HUES48 (cell line): ENCODE results near the gene ZFHX3.

Experiments
- H3K27ac ChIP-seq: one replicate; pipeline ENCODE4 v1.7.0; 2013; ENCODE audit warnings: low read depth, low read length, inconsistent platforms
- H3K27me3 ChIP-seq: 2 replicates; pipeline ENCODE4 v1.6.1; 2013; ENCODE audit warnings: mild to moderate bottlenecking, low read length; ENCODE audit not compliant: control insufficient read depth, insufficient read depth
- H3K36me3 ChIP-seq: 2 replicates; pipeline ENCODE4 v1.6.1; 2013; ENCODE audit warnings: low read length; ENCODE audit not compliant: control insufficient read depth, insufficient read depth
- H3K4me1 ChIP-seq: 2 replicates; pipeline ENCODE4 v1.6.1; 2013; ENCODE audit warnings: mild to moderate bottlenecking, low read length; ENCODE audit not compliant: control insufficient read depth, insufficient read depth
- H3K4me3 ChIP-seq: 2 replicates; pipeline ENCODE4 v1.5.1; 2013; ENCODE audit warnings: mild to moderate bottlenecking, low read depth, low read length
- H3K9ac ChIP-seq: 2 replicates; pipeline ENCODE4 v1.6.1; 2013; ENCODE audit warnings: mild to moderate bottlenecking, low read depth, low read length, moderate library complexity
- H3K9me3 ChIP-seq: 2 replicates; pipeline ENCODE4 v1.6.1; 2013; ENCODE audit warnings: low read length; ENCODE audit not compliant: control insufficient read depth, insufficient read depth

The ZFHX3 gene

GRCh38 chr16:72753881-72754280 is 294.0 kb downstream of the ZFHX3 start:
- H3K4me3 ChIP-seq, result no peak overlapping the region
- no peak overlapping the region for H3K27ac ChIP-seq
- H3K27me3 ChIP-seq, result no peaks in the 10 kb centered on the region
- H3K9ac ChIP-seq, result no peak overlapping the region
- H3K9me3 ChIP-seq, result peaks cover 10% of the 10 kb centered on the region
- no peaks in the 10 kb centered on the region for H3K36me3 ChIP-seq
- no peaks in the 10 kb centered on the region for H3K4me1 ChIP-seq

DNA sequence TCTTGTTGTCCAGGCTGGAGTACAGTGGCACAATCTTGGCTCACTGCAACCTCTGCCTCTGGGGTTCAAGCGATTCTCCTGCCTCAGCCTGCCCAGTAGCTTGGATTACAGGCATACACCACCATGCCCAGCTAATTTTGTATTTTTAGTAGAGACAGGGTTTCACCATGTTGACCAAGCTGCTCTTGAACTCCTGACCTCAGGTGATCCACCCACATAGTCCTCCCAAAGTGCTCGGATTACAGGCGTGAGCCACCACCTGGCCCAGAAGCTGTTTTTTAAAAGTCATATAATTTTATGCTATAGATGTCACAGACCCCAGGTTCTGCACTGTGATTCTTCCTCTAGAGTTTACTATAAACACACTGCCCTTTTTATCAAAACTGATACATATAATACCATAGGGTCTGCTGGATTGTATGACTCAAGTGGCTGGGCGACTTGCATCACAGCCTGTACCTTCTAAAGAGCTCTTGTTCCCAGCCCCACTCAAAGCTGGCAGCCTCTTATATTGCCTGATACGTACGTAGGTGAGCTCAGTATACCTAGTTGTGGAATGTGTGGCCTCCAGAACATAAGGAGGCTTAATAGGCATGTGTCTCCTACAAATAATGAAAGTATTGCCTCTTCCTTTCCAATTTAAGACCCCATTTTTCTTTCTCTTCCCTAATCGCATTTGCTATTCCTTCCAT is 295.8 kb downstream of the ZFHX3 start:
- Histone ChIP-seq H3K4me3 (no peak overlapping the region), H3K9me3 (peaks cover 4% of the 10 kb centered on the region; the same call in 1 of the 2 replicates), H3K27ac (no peak overlapping the region), H3K9ac (no peak overlapping the region), H3K36me3 (no peaks in the 10 kb centered on the region), H3K4me1 (no peaks in the 10 kb centered on the region), H3K27me3 (no peaks in the 10 kb centered on the region)

DNA sequence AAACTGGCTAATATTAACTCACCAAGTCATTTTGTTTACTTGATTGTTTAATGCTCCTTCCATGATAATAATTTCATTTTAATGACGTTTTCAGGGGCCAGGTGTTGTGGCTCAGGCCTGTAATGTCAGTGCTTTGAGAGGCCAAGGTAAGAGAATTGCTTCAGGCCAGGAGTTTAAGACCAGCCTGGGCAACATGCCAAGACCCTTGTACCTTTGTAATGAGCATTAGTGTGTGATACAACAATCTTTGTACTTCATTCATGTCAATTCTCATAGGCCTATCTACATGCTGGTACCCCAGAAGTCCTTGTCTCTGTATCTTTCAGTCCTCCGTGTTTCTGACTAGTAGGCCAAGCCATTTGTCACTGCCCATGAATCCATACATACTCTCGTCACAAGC is 296.9 kb downstream of the ZFHX3 start:
- H3K9me3 ChIP-seq, result no peaks in the 10 kb centered on the region
- no peaks in the 10 kb centered on the region for H3K27me3 ChIP-seq
- no peak overlapping the region for H3K4me3 ChIP-seq
- H3K36me3 ChIP-seq, result no peaks in the 10 kb centered on the region
- H3K9ac ChIP-seq, result no peak overlapping the region
- H3K4me1 ChIP-seq, result no peaks in the 10 kb centered on the region
- H3K27ac ChIP-seq, result no peak overlapping the region

DNA sequence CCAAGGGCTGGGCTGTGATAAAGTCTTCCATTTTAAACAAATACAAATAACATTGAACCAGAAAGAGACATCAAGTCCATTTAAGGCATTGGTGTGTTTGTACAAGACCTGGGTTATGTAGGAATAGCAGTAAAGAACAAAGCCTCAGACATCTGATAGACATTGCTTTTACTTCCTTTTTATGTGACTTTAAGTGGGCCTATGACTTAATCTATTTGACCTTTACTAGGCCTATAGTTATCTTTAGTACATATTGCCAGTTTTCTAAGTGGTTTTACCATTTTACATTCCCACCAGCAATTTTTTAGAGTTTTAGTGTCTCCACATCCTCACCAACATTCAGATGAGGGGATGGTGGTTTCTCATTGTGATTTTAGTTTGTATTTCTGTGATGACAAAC is 298.8 kb downstream of the ZFHX3 start:
- Histone ChIP-seq H3K27me3 (no peaks in the 10 kb centered on the region), H3K36me3 (no peaks in the 10 kb centered on the region), H3K4me1 (no peaks in the 10 kb centered on the region), H3K27ac (no peak overlapping the region), H3K4me3 (no peak overlapping the region), H3K9me3 (no peaks in the 10 kb centered on the region), H3K9ac (no peak overlapping the region)

DNA sequence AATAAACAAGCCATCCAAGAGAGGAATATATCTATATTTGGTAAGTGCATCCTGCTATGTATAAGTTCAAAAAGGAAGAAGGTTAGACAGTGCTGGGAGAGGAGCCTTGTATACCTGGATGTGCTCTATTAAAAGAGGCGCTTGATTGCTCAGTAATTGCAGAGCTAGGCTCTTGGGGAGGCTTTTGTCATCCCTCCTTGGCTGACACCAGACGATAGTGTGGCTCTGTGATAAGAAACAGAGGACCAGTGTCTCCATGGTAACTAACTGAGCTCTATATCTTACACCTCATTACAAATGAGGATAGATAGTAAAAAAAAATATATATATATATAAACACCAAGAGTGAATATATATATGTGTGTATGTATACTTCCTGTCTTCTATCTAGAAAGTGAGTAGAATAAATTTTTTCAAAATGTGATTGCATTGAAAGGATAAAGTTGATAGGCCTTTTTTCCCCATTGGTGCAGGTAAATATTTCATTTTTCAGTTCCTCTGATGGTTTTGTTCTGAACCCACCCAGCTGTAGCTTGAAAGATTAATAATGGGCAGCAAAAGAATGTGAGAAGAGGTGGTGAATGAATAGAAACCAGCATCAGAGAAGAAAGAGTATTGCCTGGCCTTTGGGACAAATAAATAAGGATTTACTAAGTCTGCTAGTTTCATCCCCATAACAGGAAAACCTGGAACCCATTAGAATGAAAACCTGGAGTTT is 303.7 kb downstream of the ZFHX3 start:
- H3K27ac ChIP-seq, result no peak overlapping the region
- H3K9ac ChIP-seq, result no peak overlapping the region
- no peaks in the 10 kb centered on the region for H3K27me3 ChIP-seq
- no peak overlapping the region for H3K4me3 ChIP-seq
- no peaks in the 10 kb centered on the region for H3K9me3 ChIP-seq
- H3K36me3 ChIP-seq, result no peaks in the 10 kb centered on the region
- peaks cover 7% of the 10 kb centered on the region; the same call in 1 of the 2 replicates for H3K4me1 ChIP-seq

DNA sequence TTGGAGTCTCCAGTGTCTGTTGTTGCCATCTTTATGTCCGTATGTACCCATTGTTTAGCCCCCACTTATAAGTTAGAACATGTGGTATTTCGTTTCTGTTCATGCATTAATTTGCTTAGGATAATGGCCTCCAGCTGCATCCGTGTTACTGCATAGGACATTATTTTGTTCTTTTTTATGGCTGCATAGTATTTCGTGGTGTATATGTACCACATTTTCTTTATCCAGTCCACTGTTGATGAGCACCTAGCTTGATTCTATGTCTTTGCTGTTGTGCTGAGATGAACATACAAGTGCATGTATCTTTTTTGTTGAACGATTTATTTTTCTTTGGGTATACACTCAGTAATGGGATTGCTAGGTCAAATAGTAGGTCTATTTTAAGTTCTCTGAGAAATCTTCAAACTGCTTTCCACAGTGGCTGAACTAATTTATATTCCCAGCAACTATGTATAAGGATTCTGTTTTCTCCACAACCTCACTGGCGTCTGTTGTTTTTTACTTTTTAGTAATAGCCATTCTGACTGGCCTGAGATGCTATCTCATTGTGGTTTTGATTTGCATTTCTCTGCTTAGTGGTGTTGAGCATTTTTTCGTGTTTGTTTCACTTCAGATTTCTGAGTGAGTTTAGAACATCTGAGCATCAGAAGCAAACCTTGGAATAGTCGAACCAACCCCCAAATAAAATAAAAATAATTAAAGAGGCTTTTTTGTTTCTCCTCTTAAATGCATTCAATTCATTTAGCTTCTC is 304.7 kb downstream of the ZFHX3 start:
- no peaks in the 10 kb centered on the region for H3K9me3 ChIP-seq
- H3K27ac ChIP-seq, result no peak overlapping the region

DNA sequence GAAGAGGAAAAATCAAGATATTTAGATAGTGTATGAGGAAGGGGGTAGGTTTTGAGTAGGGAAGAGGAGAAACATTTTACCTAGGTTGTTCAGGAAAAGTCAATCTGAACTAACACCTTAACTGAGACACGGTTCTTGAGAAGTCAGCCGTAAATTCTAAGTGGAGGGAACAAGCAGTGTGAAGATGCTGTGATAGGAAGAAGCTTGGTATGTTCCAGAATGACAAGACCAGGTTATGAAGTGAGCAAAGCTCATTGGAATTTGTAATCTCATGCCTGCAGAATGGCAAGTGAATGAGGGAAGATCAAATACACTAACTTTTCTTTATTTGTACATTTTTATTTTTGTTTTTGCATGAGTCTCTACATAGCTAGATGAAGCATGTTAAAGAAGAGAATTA is 307.6 kb downstream of the ZFHX3 start:
- H3K27ac ChIP-seq, result no peak overlapping the region
- H3K27me3 ChIP-seq, result no peaks in the 10 kb centered on the region
- H3K4me1 ChIP-seq, result peaks cover 9% of the 10 kb centered on the region; the same call in 1 of the 2 replicates
- H3K9me3 ChIP-seq, result no peaks in the 10 kb centered on the region
- H3K9ac ChIP-seq, result no peak overlapping the region
- no peak overlapping the region for H3K4me3 ChIP-seq
- no peaks in the 10 kb centered on the region for H3K36me3 ChIP-seq

More for the DNA sequence above, 304.7 kb downstream of the ZFHX3 start:
- Histone ChIP-seq H3K4me1 (peaks cover 9% of the 10 kb centered on the region; the same call in 1 of the 2 replicates), H3K4me3 (no peak overlapping the region), H3K27me3 (no peaks in the 10 kb centered on the region), H3K9ac (no peak overlapping the region), H3K36me3 (no peaks in the 10 kb centered on the region)

GRCh38 chr16:72739577-72739976 is 308.4 kb downstream of the ZFHX3 start:
- H3K27me3 ChIP-seq, result no peaks in the 10 kb centered on the region

DNA sequence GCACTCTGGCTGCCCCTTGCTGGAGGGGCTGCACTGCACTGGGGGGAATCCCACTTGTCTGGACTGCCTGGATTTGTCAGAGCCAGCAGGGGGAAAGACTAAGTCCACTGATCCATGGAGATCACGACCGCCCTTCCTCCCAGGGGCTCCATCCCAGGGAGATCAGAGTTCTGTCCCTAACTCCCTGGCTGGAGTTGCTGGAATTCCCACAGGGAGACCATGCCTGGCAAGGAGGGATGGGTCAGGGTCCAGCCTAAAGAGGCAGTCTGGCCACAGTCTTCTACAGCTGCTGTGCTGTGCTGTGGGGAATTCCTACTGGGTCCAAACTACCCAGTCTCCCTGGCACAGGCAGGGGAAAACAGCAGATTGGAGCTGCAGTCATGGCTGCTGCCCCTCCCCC is 311.9 kb downstream of the ZFHX3 start:
- H3K27ac ChIP-seq, result no peak overlapping the region
- no peaks in the 10 kb centered on the region for H3K9me3 ChIP-seq
- no peaks in the 10 kb centered on the region for H3K27me3 ChIP-seq
- H3K9ac ChIP-seq, result no peak overlapping the region
- no peaks in the 10 kb centered on the region for H3K36me3 ChIP-seq
- no peak overlapping the region for H3K4me3 ChIP-seq
- peaks cover 9% of the 10 kb centered on the region; the same call in 1 of the 2 replicates for H3K4me1 ChIP-seq

More at GRCh38 chr16:72739577-72739976, 308.4 kb downstream of the ZFHX3 start:
- no peak overlapping the region for H3K27ac ChIP-seq
- H3K4me3 ChIP-seq, result no peak overlapping the region
- H3K9me3 ChIP-seq, result no peaks in the 10 kb centered on the region
- H3K9ac ChIP-seq, result no peak overlapping the region
- H3K36me3 ChIP-seq, result no peaks in the 10 kb centered on the region
- peaks cover 9% of the 10 kb centered on the region; the same call in 1 of the 2 replicates for H3K4me1 ChIP-seq
